ENCODE results near the gene RIPK4.

GRCh38 chr21:41722052-41723018 lies 44.5 kb downstream of the RIPK4 start:
- TF ChIP-seq, protein P1, sequence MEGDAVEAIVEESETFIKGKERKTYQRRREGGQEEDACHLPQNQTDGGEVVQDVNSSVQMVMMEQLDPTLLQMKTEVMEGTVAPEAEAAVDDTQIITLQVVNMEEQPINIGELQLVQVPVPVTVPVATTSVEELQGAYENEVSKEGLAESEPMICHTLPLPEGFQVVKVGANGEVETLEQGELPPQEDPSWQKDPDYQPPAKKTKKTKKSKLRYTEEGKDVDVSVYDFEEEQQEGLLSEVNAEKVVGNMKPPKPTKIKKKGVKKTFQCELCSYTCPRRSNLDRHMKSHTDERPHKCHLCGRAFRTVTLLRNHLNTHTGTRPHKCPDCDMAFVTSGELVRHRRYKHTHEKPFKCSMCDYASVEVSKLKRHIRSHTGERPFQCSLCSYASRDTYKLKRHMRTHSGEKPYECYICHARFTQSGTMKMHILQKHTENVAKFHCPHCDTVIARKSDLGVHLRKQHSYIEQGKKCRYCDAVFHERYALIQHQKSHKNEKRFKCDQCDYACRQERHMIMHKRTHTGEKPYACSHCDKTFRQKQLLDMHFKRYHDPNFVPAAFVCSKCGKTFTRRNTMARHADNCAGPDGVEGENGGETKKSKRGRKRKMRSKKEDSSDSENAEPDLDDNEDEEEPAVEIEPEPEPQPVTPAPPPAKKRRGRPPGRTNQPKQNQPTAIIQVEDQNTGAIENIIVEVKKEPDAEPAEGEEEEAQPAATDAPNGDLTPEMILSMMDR (IDR thresholded peaks at IDR 0.05) = no peak
- TF ChIP-seq POLR2AphosphoS5 (IDR thresholded peaks at IDR 0.05) (no peak), POLR2A (IDR thresholded peaks at IDR 0.05) (no peak)

Data from suprapubic skin (tissue), 4 donors.